Hindlimb muscle (tissue), 1 donor: ENCODE results near the gene ADORA1. TPM values are rescaled to one million over a fixed set of nuclear protein-coding genes. Genes with fewer than 3 reads are reported as not detected.

Experiments used
- DNase-seq: peaks from one replicate; pipeline ENCODE4 v3.0.0-alpha.2; 2013
- polyA plus RNA-seq: library from polyadenylated mRNA; unstranded; fragments of 120-200 nt; gene quantifications from one replicate; pipeline ENCODE4 v1.2.1, GENCODE V29; 2013; ENCODE audit not compliant: insufficient read length

ADORA1 gene
- polyA plus RNA-seq, 1 donor = 8.2 TPM

DNA sequence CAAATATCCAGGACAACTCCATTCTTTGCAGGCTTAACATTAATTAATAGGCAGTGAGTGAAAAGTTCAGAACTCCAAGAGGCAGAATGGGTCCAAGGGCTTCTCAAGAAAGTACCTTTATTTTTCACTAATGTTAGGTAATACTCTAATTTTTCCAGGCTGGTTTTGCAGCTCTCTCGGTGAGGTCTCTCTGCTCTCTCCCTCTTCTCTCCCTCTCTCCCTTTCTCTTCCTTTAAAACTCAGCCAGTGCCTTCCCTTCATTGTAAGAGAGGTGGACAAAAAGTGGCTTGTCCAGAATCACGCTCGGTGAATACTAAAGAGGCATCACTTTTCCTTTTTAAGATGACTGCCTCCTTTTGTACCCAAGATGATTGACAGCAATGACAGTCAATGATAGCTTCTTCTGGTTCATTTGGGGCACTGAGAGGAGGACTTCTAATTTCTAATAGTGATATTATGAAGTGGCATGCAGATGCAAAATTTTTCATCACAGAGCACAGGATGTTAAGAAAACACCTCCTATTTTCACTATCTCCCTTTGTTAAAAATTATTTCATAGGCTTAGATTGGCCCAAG is 60.3 kb downstream of the ADORA1 start:
- no peak for DNase-seq

DNA sequence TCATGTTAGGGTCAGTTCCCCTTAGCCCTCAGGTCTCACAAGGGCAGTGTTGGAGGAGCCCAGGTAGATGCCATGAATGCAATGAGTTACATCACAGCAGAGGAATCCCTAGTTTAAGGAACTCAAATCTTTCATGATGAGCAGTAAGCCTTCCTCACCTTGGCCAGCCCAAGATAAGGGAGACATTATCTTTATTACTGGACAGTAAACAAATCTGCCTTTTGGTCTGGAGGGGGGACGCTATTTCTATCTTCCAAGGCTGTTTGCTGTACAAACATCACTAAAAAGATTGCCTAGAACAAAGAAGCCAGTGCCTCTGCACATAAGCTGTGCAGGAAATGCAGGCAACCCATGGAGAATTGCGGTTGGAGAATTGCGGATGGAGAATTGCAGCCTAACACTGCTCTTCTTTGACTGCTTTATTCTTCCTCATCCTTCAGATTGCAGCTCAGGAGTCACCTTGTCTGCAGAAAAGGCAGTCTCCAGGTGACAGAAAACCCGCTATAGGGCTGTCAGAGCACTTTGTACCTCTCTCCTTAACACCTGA is 61.2 kb downstream of the ADORA1 start:
- no peak for DNase-seq

DNA sequence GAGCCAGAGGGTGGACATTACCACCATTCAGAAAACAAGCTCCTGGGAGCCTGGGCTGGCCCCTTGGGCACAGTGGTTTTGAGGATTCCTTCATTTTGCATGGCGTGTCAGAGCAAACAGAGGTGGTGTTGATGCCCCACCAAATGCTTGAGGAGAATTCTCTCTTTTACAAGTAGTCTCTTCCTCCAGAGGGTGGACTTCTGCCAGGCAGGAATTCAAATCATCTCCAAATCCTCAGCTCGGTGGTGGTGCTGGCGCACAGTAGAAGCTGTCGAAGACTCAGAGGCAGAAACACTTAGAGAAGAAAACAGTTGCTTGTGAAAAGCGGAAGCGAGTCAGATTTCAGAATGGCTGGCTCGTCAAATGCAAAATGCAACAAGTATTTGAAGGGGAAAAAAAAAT is 62.4 kb downstream of the ADORA1 start:
- DNase-seq = no peak

DNA sequence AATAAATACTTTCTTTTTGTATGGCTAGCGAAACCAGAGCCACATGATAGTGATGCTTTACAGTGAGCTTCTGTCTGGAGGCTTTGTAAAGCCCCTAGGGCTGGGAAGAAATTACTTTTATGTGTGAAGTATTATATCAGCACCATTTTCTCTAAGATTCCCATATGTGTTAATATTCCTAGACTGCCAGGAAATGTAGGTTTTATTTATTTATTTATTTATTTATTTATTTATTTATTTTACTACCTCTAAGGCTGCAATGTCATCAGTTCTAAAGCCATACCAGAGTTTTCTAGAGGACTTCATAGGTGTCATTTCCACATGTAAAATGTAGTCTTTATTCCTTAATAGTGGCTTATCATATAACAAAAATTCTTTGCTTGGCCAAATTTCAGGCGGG is 63.4 kb downstream of the ADORA1 start:
- DNase-seq = no peak

DNA sequence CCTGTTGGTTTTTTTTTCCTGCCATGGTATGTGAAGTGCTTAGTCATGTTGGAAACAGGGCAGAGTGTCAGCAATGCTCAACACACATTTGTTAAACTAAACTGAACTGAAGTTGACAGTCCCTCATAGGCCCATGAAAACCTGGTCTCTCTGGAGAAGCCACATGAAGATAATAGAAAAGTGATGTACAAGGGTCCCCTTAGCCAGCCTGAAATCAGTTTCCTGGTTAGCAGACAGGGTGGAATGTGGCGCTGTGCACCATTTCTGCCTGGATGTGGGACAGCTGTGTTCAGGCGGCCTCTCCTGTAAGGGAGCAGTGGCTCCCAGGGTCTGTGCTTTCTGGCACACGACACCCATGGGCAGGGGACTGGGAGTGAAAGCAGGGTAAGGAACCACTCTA is 68.8 kb downstream of the ADORA1 start:
- no peak for DNase-seq

DNA sequence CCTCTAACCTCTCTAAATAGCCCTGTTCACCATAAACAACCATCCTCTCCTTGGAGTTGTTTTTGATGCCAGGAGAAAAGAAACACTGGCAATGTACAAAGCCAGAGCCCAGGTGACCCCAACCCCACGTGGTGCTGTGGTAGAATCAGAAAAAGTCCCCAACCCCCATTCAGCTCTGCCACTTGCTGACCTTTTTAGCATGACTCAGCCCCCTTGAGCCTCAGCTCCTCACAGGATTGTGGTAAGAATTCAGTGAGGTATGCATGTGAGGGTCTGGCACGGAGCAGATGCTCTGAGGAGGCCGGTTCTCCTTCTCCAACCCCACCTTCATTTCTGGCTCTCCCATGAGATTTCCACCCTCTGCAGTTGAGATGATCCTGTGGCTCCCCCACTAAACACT is 70.1 kb downstream of the ADORA1 start:
- no peak for DNase-seq

DNA sequence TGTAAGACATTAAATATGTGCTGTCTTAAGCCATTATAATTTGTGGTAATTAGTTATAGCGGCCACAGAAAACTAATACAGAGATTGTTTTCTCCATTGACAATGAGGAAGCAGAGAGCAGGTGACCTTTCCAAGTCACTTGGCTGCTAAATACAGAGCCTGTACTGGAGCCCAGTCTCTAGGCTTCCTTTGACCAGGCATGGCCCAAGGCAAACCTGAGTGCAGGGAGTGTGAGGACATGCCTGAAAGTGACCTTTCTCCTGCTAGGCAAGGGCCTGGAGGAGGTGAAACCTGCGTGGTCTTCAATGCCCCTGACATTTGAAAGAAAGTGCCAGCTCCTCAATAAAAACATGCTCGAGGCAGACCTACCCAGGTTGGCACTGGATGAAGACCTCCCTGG is 71.5 kb downstream of the ADORA1 start:
- no peak for DNase-seq

DNA sequence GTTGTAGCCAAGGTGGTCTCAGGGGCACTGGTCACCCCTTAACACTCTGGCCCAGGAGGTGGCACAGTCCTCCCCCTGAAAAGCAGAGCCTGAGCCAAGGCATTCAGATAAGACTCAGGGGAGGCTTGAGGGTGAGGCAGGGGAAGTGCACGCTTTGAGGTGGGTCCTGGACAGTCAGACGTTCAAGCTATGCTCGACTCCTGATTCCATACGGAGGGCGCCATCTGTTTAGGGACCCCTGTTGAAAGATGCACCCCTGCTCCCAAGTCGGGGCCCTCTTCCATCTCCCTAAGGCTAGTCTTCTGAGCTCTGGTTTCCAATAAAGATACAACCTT is 71.9 kb downstream of the ADORA1 start:
- DNase-seq = no peak

DNA sequence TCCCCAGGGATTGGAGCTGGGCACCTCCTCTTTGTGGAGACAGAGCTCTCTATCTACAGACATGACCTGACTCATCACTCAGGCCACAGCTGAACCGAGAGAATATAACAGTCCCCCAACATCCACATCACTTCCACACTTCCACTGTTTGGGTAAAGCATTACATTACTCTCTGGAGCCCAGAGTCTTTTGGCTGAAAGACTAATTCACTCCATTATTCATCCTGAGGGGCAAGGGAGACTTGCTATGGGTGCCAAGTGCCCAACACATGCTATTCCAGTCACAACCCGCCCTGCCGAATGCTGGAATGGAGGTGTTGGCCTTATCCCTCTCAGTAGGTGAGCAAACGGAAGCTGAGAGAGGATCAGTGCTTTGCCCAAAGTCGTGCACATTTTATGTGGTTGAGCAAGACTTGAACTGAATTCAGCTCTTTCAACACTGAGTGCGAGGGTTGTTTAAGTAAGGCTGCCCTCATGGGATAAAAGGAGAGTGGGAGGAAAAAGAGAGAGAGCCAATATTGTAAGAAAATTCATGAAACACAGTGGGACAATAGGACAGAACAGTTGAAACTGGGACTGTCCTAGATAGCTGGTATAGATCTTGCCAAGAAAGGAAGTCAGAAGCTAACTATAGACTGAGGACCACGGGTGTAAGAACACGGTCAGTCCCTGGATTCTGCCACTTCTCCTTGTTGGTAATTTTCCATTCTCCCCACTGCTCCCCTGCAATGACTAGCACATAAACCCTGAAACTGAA is 72.5 kb downstream of the ADORA1 start:
- DNase-seq = no peak

DNA sequence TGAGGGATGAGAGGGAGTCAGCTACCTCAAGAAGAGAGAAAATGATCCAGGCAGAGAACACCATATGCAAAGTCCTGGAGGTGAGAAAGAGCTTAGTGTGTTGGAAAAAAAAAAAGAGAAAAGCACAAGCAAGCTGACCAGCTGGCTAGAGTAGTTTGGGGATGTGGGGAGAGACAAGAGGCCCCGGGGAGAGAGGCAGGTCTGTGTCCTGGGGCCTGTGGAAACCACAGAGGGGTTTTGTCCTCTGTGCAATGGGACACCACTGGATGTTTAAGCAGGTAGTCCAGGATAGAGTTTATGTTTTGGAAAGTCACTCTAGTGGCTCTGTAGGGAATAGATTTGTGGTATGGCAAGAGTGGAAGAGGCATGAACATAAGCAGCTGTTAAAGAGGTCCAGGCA is 73.4 kb downstream of the ADORA1 start:
- DNase-seq = no peak

DNA sequence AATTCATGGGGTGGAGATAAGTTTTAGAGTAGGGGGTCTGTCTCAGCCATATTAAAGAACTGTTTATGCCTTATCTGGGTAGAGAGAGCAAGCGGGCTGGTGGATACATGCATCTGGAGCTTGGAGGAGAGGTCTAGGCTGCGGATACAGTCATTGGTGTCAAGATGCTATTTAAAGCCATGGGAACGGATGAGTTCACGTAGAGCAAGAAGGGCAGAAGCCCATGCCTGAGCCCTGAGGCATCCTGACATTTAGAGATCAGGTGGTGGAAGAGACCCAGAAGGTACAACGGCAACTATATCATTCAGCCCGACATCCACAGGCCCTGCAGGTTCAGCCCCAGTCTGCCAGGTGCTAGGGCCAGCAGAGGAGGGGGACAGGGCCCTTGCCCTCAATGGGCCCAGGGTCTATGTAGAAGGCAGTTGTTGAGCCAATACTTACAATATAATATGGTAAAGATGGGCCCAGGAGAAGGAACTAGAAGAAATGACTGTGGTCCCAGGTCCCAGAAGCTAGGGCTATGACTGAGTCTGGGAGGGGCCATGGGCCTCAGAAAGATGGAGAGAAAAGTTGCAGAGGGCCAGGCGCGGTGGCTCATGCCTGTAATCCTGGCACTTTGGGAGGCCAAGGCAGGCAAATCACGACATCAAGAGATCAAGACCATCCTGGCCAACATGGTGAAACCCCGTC is 74.1 kb downstream of the ADORA1 start:
- no peak for DNase-seq

DNA sequence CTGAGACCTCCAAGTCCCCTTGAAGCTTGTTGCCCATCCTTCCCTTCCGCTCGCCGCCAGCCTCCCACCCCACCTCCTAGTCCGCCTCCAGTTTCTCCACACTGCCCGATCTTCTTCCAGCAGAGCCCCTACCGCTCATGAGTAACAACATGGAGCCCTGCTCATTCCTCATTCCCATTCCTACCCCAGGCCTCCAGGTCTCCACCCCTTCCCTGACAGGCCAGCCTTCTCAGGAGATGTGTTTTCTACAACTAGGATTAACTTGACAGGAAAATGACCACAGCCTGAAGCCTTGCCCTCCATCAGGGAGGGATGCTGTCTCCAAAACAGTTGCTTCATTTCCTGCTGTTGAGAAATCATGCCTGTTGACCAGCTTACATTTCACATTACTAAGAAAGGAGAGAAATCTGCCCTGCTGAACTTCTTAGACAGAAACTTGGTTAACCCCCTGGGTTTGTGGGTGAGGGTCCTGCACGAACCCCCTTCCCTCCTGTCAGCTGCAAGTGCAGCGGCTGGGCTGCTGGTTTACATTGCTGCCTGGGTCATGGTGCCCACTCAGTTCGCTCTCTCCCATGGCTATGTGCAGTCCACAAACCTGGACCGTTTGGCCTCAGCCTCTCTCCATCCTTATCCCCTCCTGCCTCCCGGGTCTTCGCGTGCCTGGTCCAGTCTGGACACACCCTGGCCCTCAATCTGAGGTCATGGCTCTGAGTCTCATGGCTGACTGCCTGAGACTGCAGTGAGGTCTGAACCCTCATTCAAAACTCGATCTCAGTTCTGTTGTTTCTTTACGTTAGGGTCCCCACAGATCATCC is 75.1 kb downstream of the ADORA1 start:
- DNase-seq = no peak

DNA sequence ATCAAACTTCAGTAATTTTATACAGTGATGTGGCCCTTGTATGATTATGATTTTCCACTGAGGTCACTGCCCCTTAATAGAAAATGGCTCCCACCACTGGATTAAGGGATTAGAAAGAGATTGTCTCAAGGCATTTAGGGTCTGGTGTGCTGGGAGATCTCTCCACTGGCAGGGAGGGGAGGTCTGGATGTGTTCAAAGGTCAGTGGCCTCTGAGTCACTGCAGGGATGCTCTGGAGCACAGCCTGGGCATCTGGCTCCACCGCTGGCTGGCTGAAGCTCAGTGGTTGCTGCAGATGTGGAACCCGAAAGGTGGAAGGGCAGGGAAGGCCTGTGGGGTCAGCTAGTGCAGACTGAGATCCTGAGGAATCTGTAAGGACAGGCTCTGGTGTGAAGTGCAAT is 77.2 kb downstream of the ADORA1 start:
- no peak for DNase-seq

DNA sequence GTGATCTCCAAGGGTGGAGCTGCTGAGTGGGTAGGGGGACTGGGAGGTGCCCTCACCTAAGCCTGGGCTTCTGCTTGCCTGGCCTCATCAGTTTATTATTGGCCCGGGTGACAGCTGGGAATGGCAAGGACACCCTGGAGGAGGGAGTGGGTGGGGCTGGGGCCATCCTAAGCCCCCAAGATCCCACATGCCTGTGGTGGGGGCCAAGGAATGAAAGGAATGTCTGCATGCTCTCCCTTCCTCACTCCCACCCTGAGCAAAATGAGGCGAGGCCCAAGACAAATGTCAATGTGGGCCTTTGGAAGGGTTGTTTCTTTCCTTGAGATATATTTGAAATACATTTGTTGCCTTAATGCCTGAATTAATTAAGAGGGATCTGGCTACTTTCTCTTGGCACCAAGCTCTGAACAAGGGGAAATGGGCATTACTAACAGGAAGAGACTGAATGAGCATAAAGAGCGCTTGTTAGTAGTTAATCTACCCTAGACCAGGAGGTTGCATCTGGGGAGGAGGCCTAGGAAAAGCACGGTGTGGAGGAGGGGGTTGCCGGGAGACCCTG is 78.7 kb downstream of the ADORA1 start:
- DNase-seq = no peak

DNA sequence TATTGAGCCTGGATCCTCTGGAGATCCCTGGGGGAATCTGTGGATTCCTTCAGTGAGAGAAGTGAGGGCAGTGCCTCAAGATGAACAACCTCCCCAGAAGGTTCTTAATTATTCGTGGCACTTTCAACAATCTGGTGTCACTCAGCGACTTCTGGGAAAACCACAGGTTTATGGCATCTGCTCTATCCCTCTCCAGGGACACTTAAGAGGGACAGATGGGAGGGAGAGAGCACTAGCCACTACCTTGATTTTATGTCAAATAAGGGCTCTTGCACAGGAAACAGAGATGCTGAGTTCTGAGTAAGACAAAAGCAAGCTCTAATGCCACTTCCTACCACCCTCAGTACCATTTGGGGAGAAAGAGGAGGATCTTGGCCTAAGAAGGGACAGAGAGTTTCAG is 80.2 kb downstream of the ADORA1 start:
- DNase-seq = no peak

DNA sequence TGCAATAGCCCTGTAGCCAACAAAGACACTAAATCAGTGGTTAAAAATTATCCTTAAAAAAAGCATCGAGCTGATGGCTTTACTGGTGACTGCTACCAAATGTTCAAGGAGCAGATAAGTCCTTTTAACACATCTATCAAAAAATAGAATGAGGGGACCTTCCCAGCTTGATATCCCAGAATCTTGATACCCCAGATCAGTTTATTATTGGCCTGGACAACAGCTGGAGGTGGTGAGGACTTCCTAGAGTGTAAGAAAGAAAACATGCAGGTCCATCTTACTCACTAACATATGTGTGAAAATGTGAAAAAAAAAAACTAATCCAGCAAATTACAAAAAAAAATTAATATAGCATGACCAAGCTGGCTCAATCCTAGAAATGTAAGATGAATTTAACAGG is 80.7 kb downstream of the ADORA1 start:
- DNase-seq = no peak

DNA sequence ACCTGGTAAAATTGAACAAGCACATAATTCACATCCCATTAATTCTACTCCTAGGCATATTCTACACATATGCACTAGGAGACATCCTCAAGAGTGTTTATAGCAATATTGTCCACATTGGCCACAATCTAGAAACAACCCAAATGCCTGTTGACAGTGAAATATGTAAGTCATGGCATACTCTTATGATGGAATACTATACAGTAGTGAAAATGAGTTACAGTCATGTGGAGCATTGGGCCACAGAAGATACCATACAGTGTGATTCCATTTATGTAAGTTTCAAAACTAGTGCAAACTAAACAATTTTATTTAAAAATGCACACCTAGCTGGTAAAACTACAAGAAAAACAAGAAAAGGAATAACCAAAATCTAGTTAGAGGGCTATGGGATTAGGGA is 82.8 kb downstream of the ADORA1 start:
- DNase-seq = no peak

DNA sequence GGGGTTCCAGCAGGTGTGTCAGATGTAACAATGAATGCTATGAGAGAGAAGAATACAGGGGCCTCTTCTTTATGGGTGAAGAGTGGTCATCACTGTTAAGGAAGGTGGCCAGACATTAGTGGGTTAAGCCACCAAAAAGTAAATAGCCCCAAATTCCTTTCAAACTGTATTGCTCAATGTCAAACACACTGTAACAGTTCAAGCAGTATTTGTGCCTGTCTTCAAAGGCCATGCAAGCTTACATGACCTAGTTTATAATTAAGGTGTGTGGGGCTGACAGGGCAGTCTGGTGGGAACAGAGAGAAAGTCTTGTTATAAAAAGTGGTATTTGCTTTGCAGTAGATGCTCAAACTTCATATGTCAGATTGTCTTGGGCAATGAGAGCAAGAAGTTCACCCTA is 83.5 kb downstream of the ADORA1 start:
- DNase-seq = no peak

DNA sequence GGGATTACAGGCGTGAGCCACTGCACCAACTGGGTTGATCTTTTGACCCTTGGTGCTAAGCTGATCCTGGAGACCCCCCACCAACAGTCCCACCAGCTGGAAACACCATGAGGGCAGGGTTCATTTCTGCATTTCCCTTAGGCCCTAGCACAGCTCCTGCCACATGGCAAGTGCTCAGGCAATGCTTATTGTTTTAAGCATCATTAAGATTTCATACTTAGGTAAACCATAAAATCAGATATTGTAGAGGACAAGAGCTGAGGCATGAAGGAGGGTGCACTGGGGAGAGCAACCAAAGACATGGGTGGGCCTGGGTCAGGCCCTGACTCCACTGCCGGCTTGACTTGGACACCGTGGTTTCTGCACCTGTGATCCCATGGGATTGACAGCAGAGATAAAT is 84.3 kb downstream of the ADORA1 start:
- no peak for DNase-seq

DNA sequence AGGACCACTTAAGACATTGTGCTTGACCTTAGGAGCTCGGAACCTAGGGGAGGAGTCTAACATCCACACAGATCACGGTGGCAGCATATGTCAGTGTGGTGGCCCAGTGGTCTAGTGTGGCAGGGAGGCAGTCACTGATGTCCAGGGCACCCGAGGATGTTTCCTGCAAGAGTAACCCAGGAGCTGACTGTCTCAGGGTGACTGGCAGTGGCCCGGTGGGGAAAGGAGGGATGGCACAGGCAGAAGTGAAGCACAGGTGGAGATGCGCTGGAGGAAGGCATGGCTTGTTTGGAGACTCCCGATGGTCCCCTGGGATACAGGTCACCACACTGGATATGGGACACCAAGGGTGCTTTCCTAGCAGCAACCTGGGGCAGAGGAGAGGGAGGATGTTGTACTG is 85.6 kb downstream of the ADORA1 start:
- no peak for DNase-seq

DNA sequence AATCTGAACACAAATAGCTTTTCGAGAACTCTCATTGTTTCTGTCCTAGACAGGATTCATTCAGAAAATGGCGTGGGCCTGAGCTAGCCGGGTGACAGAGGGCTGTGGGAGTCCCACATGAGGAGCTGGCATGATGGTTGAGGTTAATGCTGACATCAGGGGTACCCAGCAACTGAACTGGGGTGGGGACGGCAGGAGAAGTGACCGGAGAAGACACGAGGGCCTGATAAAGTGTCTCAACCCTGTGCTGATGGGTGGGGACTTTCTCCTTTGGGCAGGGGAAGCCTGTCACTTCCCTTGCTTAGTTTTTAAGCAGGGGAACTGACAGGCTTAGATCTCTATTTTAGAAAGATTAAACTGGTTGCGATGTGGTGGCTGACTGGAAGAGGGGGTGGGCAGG is 87.3 kb downstream of the ADORA1 start:
- DNase-seq = no peak

DNA sequence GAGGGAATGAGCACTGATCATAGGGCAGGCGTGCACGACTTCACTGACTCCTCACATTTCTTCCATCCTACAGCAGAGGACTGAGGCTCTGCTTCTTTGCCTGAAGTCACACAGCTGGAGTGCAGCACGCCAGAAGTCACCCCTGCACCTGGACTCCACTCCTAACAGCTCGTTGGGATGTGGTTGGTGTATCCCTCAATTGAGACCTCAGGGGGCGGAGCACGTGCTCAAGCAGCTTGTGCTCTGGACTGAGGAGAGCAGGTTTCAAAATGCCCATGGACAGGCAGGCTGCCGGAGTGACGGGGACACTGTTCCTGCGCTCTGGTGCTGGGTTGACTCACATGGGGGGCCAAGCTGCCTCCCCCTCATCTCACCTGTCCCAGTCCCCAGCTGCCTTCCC is 88.0 kb downstream of the ADORA1 start:
- no peak for DNase-seq
